Thymus (tissue), 11 donors: Measurements from ENCODE around the gene ZNF273. TPM values are rescaled to one million over a fixed set of nuclear protein-coding genes. Genes with fewer than 3 reads are reported as not detected.
"Not testable (repeated sequence)": the region's sequence is repeated elsewhere in the genome, so short reads cannot be mapped to it uniquely, and the experiment has no call there.

Source experiments
- DNase-seq, 9 donors: peaks; one replicate each; pipeline ENCODE4 v3.0.0-alpha.2; 2013; ENCODE audit warnings: low spot score in 9 of 9, low read depth in 6 of 9, missing footprints in 1 of 9
- H3K27ac ChIP-seq, 2 donors: one replicate each; pipeline ENCODE4 v1.5.1; 2013; ENCODE audit warnings: control low read depth in 1 of 2, low read depth in 1 of 2, low read length in 1 of 2, mild to moderate bottlenecking in 1 of 2, moderate library complexity in 1 of 2
- H3K27me3 ChIP-seq, 2 donors: one replicate each; pipeline ENCODE4 v1.5.1; 2013; ENCODE audit warnings: low read length in 1 of 2; ENCODE audit not compliant: control insufficient read depth in 2 of 2, insufficient read depth in 1 of 2
- H3K36me3 ChIP-seq, 2 donors: one replicate each; pipeline ENCODE4 v1.5.1; 2013; ENCODE audit warnings: low read length in 1 of 2, mild to moderate bottlenecking in 1 of 2, moderate library complexity in 1 of 2; ENCODE audit not compliant: control insufficient read depth in 2 of 2, insufficient read depth in 2 of 2
- H3K4me1 ChIP-seq, 2 donors: one replicate each; pipeline ENCODE4 v1.5.1; 2013; ENCODE audit warnings: low read length in 2 of 2; ENCODE audit not compliant: control insufficient read depth in 2 of 2, insufficient read depth in 2 of 2
- H3K4me3 ChIP-seq, 2 donors: one replicate each; pipeline ENCODE4 v1.5.1; 2013; ENCODE audit warnings: low read length in 2 of 2, control low read depth in 1 of 2, mild to moderate bottlenecking in 1 of 2
- H3K9me3 ChIP-seq, 2 donors: one replicate each; pipeline ENCODE4 v1.5.1; 2013; ENCODE audit warnings: low read length in 1 of 2, mild to moderate bottlenecking in 1 of 2; ENCODE audit not compliant: control insufficient read depth in 2 of 2, insufficient read depth in 1 of 2
- WGBS: extraction: QIAGEN DNeasy Blood & Tissue Kit; methylation state at CpG from one replicate; pipeline ENCODE4 v1.1.7; 2013; 5-methylcytosine and 5-hydroxymethylcytosine counted together
- polyA plus RNA-seq: library from polyadenylated mRNA; stranded (reverse); fragments of 200-250 nt; gene quantifications from one replicate; pipeline ENCODE4 v1.2.3, GENCODE V29; 2013
- total RNA-seq: library from RNA; stranded (reverse); fragments of 120-200 nt; gene quantifications from one replicate; pipeline ENCODE4 v1.2.4, GENCODE V29; 2013
- donor health status: healthy.

The ZNF273 gene
- total and polyA plus RNA-seq, 2 donors: 6.6 to 8.2 TPM

DNA sequence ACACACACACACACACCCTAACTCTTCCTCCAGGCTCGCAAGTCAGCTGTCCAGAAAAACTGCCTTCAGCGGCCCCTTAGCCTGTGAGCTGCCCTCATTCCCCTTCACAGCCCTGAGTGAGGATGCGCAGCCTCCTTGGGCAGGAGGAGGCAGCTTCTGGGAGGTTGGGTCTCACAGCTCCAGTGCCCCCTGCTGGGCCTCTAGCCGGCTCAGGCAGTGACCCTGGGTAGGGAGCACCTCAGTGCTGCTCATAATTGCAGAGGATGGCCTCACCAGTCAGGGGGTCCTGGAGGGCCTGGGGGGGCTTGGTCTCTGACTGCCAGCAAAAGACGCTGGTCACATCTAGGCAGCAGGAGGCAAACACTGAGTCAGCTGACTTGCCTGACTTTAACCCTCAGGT lies 43.7 kb downstream of the ZNF273 start:
- Histone ChIP-seq H3K27me3 (peaks cover 11 to 33% of the 10 kb centered on the region in 2 donors), H3K9me3 (peaks cover 2 to 5% of the 10 kb centered on the region in 2 donors), H3K27ac (no peak overlapping the region), H3K4me1 (no peaks in the 10 kb centered on the region), H3K36me3 (no peaks in the 10 kb centered on the region), H3K4me3 (no peak overlapping the region)
- peak in 2 of 9 donors; percentile 20 to 21 for DNase-seq
- WGBS: 46% methylated on average over 5 of the region's 5 CpGs

DNA sequence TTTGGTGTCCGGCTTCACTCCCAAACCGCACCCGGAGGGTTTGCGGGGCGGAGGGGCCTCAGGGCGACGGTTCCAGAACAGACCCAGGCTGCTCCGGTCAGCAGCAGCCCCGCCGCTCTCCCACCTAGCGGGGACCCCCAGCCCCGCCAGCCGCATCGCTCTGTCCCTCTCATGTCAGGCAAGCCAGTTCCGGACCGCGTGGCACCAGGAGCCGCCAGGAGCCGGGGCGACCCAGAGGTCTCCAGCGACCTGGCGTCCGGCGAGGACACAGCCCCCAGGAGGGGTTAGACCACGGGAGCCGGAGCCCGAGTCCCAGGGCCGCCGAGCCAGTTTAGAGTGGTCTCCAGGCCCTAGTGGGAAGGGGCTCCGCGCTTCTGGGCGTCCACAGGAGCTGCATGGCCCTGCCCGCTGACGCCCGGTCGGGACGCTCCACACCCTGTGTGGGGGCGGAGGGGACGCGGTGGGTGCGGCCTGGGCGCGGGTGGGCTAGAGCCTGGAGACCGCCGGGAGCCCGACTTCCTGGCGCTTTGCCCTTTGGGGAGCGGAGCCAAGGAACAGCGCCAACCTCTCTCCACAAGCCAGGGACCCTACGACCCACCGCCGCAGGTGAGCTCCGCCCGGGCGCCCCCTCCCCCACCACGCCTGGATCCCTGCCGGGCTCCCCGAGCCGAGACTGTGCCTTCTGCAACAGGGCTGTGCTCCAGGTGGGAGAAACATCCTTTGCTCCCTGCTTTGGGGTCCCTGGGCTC lies 44.4 kb downstream of the ZNF273 start:
- Histone ChIP-seq H3K27me3 (peaks cover 11 to 33% of the 10 kb centered on the region in 2 donors), H3K4me3 (peak overlapping the region in 1 of 2 donors; percentile 11), H3K36me3 (no peaks in the 10 kb centered on the region), H3K9me3 (peaks cover 2 to 5% of the 10 kb centered on the region in 2 donors), H3K27ac (no peak overlapping the region), H3K4me1 (no peaks in the 10 kb centered on the region)
- no peak for DNase-seq
- 5% methylated on average over 59 of the region's 59 CpGs for WGBS

GRCh38 chr7:64948774-64949173 lies 45.7 kb downstream of the ZNF273 start:
- H3K27me3 ChIP-seq: peaks cover 11 to 31% of the 10 kb centered on the region in 2 donors
- DNase-seq, H3K4me1 ChIP-seq, H3K4me3 ChIP-seq, H3K36me3 ChIP-seq, H3K9me3 ChIP-seq, H3K27ac ChIP-seq: not testable (repeated sequence)
- WGBS: 97% methylated on average over 1 of the region's 1 CpG

DNA sequence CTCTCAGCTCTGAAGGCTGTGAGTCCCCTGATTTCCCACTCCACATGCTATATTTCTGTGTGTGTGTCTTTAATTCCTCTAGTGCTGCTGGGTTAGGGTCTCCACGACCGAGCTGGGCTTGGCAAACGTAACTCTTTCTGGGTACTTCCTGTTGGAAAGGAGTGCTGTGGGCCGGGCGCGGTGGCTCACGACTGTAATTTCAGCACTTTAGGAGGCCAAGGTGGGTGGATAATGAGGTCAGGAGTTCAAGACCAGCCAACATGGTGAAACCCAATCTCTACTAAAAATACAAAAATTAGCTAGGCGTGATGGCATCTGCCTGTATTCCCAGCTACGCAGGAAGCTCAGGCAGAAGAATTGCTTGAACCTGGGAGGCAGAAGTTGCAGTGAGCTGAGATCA lies 47.6 kb downstream of the ZNF273 start:
- not testable (repeated sequence) for H3K9me3 ChIP-seq, H3K4me3 ChIP-seq, DNase-seq, H3K4me1 ChIP-seq, H3K36me3 ChIP-seq, H3K27ac ChIP-seq
- peaks cover 11 to 25% of the 10 kb centered on the region in 2 donors for H3K27me3 ChIP-seq
- WGBS: 62% methylated on average over 9 of the region's 9 CpGs

GRCh38 chr7:64951250-64951848 lies 48.3 kb downstream of the ZNF273 start:
- no peak overlapping the region for H3K27ac ChIP-seq
- H3K4me1 ChIP-seq: no peaks in the 10 kb centered on the region
- peaks cover 9 to 18% of the 10 kb centered on the region in 2 donors for H3K27me3 ChIP-seq
- H3K36me3 ChIP-seq: no peaks in the 10 kb centered on the region
- peak in 7 of 9 donors; percentile 13 to 57 (median 28) for DNase-seq
- H3K9me3 ChIP-seq: peaks cover 2 to 5% of the 10 kb centered on the region in 2 donors
- WGBS: 17% methylated on average over 1 of the region's 1 CpG
- H3K4me3 ChIP-seq: no peak overlapping the region

DNA sequence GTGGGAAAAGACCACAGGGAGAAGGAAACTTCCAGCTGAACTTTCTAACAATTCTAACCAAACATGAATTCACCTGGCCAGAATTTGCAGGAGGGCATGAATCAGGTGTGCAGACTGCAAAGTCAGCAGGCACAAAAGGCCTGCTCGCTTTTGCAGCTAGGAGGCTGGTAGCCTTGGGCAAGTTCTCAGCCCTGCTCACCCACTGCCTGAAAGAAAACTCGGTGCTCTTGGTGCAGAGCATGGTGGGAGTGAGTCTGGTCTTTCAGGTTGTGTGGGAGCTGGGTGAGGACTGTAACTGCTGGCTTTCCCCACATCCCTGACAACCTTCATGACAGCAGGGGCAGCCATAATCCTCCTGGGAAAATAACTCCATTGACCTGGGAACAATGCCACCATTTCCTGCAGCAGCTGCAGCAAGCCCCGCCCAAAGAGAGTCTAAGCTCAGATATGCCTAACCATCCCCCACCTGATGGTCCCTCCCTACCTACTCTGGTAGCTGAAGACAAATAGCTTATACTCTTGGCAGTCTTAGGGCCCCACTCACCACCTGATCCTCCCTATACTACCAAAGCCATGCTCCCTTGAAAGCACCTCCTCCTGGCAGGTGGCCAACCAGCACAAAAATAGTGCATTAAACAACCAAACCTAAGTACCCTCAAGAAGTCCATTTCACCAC lies 56.1 kb downstream of the ZNF273 start:
- Histone ChIP-seq H3K4me1 (no peaks in the 10 kb centered on the region), H3K9me3 (peaks cover 0 to 13% of the 10 kb centered on the region in 2 donors), H3K36me3 (no peaks in the 10 kb centered on the region), H3K27ac (no peak overlapping the region), H3K4me3 (no peak overlapping the region), H3K27me3 (no peaks in the 10 kb centered on the region)
- no peak for DNase-seq
- WGBS: 93% methylated on average over 3 of the region's 3 CpGs

DNA sequence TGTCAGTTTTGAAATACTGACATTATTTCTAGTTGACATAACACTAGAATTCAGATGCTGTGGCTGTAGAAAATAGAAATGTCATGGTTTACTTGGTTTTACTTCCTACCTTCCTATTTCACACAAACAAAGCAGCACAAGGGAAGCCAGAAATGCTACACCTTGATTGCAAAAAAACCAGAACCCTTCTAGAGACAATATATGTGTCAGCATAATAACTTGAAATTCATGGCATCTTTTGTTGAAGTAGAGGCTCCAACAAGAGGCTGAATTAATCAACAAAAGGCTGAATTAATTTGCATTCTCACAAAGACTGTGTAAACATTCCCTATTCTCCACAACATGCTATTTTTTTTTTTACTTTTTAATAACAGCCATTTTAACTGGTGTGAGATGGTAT lies 62.5 kb downstream of the ZNF273 start:
- no peaks in the 10 kb centered on the region for H3K4me1 ChIP-seq
- H3K4me3 ChIP-seq: no peak overlapping the region
- peaks cover 0 to 3% of the 10 kb centered on the region in 2 donors for H3K9me3 ChIP-seq
- no peak for DNase-seq
- H3K27ac ChIP-seq: no peak overlapping the region
- no peaks in the 10 kb centered on the region for H3K36me3 ChIP-seq
- H3K27me3 ChIP-seq: no peaks in the 10 kb centered on the region

DNA sequence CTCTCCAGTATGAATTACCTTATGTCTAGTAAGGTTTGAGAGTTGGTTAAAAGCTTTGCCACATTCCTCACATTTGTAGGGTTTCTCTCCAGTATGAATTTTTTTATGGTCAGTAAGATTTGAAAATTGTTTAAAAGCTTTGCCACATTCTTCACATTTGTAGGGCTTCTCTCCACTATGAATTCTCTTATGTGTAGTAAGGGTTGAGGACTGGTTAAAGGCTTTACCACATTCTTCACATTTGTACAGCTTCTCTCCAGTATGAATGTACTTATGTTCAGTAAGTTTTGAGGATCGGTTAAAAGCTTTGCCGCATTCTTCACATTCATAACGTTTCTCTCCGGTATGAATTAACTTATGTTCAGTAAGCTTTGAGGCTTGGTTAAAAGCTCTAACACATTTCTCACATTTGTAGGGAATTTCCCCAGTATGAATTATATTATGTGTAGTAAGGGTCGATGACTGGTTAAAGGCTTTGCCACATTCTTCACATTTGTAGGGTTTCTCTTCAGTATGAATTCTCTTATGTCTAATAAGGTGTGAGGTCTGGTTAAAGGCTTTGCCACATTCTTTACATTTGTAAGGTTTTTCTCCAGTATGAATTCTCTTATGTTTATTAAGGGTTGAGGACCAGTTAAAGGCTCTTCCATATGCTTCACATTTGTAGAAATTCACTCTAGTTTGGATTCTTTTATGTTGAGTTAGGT lies 75.6 kb downstream of the ZNF273 start:
- peaks cover 5 to 12% of the 10 kb centered on the region in 2 donors for H3K36me3 ChIP-seq
- H3K9me3 ChIP-seq: peaks cover 3 to 4% of the 10 kb centered on the region in 2 donors
- H3K4me1 ChIP-seq: no peaks in the 10 kb centered on the region
- 97% methylated on average over 5 of the region's 5 CpGs for WGBS
- no peak overlapping the region for H3K4me3 ChIP-seq
- DNase-seq: no peak
- H3K27me3 ChIP-seq: no peaks in the 10 kb centered on the region
- no peak overlapping the region for H3K27ac ChIP-seq
